K562 (cell line): ENCODE results near the gene KLC1.

Experiments used
- CHCHD3 ChIP-seq: fragments of 250-450 bp; sonication (Bioruptor Pico); IDR thresholded peaks from 2 replicates; pipeline ENCODE4 v2.1.2; 2022; ENCODE audit warnings: mild to moderate bottlenecking
- FOS ChIP-seq: IDR thresholded peaks from 3 replicates; pipeline ENCODE4 v1.6.1; 2011; ENCODE audit not compliant: insufficient read length; ENCODE audit errors: extremely low read depth
- GATAD2A ChIP-seq: fragments of 450-650 bp; IDR thresholded peaks from 2 replicates; pipeline ENCODE4 v1.6.1; 2017
- ZNF143 ChIP-seq: sonication (generic); formaldehyde crosslinking; IDR thresholded peaks from 2 replicates; pipeline ENCODE4 v1.9.0; 2022; ENCODE audit warnings: mild to moderate bottlenecking, missing genetic modification reagents

DNA sequence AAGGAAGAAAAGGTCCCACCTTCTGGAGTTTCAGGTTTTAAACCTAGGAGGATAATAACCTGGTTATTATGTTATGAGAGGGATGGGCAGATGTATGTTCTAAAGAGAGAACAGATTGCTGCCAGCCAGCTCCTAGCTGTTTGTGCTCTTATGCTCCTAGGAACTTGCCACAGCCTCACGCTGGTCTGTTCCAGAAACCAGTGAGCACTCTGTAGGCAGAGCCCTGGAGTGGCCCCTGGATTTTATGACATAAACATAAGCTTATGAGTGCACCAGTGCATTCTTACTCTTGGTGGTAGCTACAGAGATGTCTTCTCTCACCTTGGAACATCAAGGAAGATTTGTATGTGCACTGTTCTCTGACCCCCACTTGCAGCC is 27.7 kb downstream of the KLC1 start:
- TF ChIP-seq CHCHD3 (CRISPR knock-in tag) (no peak), GATAD2A (no peak), FOS (no peak), ZNF143 (CRISPR knock-in tag) (no peak)
